H1 (cell line): ENCODE measurements around the gene KCTD19. TPM values are rescaled to one million over a fixed set of nuclear protein-coding genes. Genes with fewer than 3 reads are reported as not detected.

Experiments
- CTCF ChIA-PET: fragments of 300-600 bp; sonication (Branson Sonifier 250); formaldehyde crosslinking; loops from one replicate; lab custom pipeline; 2021; ENCODE audit not compliant: partially characterized antibody; lab: Charles Lee
- POLR2A ChIA-PET: fragments of 300-600 bp; sonication (Branson Sonifier 250); formaldehyde crosslinking; loops from one replicate; lab custom pipeline; 2021; ENCODE audit warnings: inconsistent platforms; ENCODE audit not compliant: partially characterized antibody; lab: Charles Lee
- DNase-seq, 2 experiments: peaks; one replicate each; pipeline versions ENCODE4 v3.0.0 to v3.0.0-alpha.2; 2010 to 2022; ENCODE audit warnings: low spot score in 2 of 2, low read depth in 1 of 2, mixed read lengths in 1 of 2
- FAIRE-seq: peaks from 2 replicates; lab custom pipeline; 2011; peaks lifted over from hg19 to GRCh38; lab: Jason Lieb, UNC
- H2AFZ ChIP-seq: 2 replicates; pipeline ENCODE4 v1.8.1; 2012; ENCODE audit warnings: low read length, inconsistent platforms
- H2AK5ac ChIP-seq: 2 replicates; pipeline ENCODE4 v1.6.1; 2013; ENCODE audit warnings: low read depth, low read length
- H2BK120ac ChIP-seq: replicated peaks from 2 replicates; pipeline ENCODE3; 2013; ENCODE audit warnings: low read depth, low read length, inconsistent platforms
- H2BK12ac ChIP-seq: 2 replicates; pipeline ENCODE4 v1.6.1; 2013; ENCODE audit warnings: low read depth, low read length
- H2BK15ac ChIP-seq: 2 replicates; pipeline ENCODE4 v1.6.1; 2013; ENCODE audit warnings: low read length
- H2BK20ac ChIP-seq: 2 replicates; pipeline ENCODE4 v1.6.1; 2013; ENCODE audit warnings: low read length
- H2BK5ac ChIP-seq: 2 replicates; pipeline ENCODE4 v1.6.1; 2013; ENCODE audit warnings: low read depth, low read length
- H3K14ac ChIP-seq: 2 replicates; pipeline ENCODE4 v1.6.1; 2013; ENCODE audit warnings: inconsistent platforms; ENCODE audit not compliant: insufficient read length
- H3K18ac ChIP-seq: 2 replicates; pipeline ENCODE4 v1.6.1; 2013; ENCODE audit warnings: low read length; ENCODE audit errors: extremely low read depth
- H3K23ac ChIP-seq: 2 replicates; pipeline ENCODE4 v1.6.1; 2013; ENCODE audit warnings: inconsistent platforms; ENCODE audit not compliant: insufficient read length
- H3K23me2 ChIP-seq: 2 replicates; pipeline ENCODE4 v1.6.1; 2013; ENCODE audit warnings: low read depth, low read length
- H3K27ac ChIP-seq: 2 replicates; pipeline ENCODE4 v1.6.1; 2011; ENCODE audit warnings: low read depth, low read length, inconsistent platforms
- H3K27me3 ChIP-seq, 4 experiments: replicated peaks in 1 of 4; 1 replicate in 1 of 4; 2 replicates in 3 of 4; pipeline versions ENCODE4 v1.6.1 to v1.8.1; 2011 to 2013; ENCODE audit warnings: low read length in 3 of 4, mild to moderate bottlenecking in 3 of 4, inconsistent platforms in 2 of 4, mixed read lengths in 2 of 4, moderate library complexity in 1 of 4; ENCODE audit not compliant: control insufficient read depth in 3 of 4, insufficient read depth in 3 of 4; ENCODE audit errors: extremely low read depth in 1 of 4
- H3K36me3 ChIP-seq, 4 experiments: 2 replicates each; pipeline versions ENCODE4 v1.6.1 to v1.8.1; 2011 to 2013; ENCODE audit warnings: mild to moderate bottlenecking in 4 of 4, low read length in 3 of 4, moderate library complexity in 2 of 4, control low read depth in 1 of 4, inconsistent platforms in 1 of 4; ENCODE audit not compliant: insufficient read depth in 4 of 4, control insufficient read depth in 2 of 4
- H3K4ac ChIP-seq: replicated peaks from 2 replicates; pipeline ENCODE3; 2013; ENCODE audit warnings: low read length, low read depth, mixed read lengths, inconsistent platforms; ENCODE audit not compliant: insufficient read length
- H3K4me1 ChIP-seq, 4 experiments: replicated peaks in 1 of 4; 1 replicate in 1 of 4; 2 replicates in 3 of 4; pipeline versions ENCODE4 v1.6.1 to v1.8.1; 2011 to 2013; ENCODE audit warnings: low read length in 3 of 4, inconsistent platforms in 2 of 4, mixed read lengths in 1 of 4; ENCODE audit not compliant: insufficient read depth in 4 of 4, control insufficient read depth in 3 of 4
- H3K4me2 ChIP-seq, 2 experiments: 2 replicates each; pipeline versions ENCODE4 v1.6.1 to v1.8.1; 2011 to 2013; ENCODE audit warnings: low read depth in 2 of 2, low read length in 2 of 2, control low read depth in 1 of 2, inconsistent platforms in 1 of 2, mild to moderate bottlenecking in 1 of 2; ENCODE audit not compliant: insufficient read depth in 1 of 2
- H3K4me3 ChIP-seq, 4 experiments: fragments of 200-600, 300-600 bp in 1 of 4; sonication (generic), shearing (Covaris generic), sonication (Bioruptor Twin) in 1 of 4; 2 replicates each; pipeline versions ENCODE4 v1.5.1 to v1.8.1; 2011 to 2016; ENCODE audit warnings: low read length in 4 of 4, low read depth in 3 of 4, control low read depth in 2 of 4, inconsistent platforms in 2 of 4, mild to moderate bottlenecking in 2 of 4, mixed read lengths in 1 of 4, moderate library complexity in 1 of 4; ENCODE audit not compliant: insufficient read depth in 2 of 4; ENCODE audit errors: extremely low read depth in 1 of 4
- H3K56ac ChIP-seq: replicated peaks from 2 replicates; pipeline ENCODE3; 2013; ENCODE audit warnings: low read depth, mild to moderate bottlenecking, mixed read lengths, low read length, inconsistent platforms; ENCODE audit not compliant: insufficient read length
- H3K79me1 ChIP-seq: 2 replicates; pipeline ENCODE4 v1.6.1; 2013; ENCODE audit warnings: low read depth, low read length, control low read depth
- H3K79me2 ChIP-seq, 2 experiments: 2 replicates each; pipeline versions ENCODE4 v1.6.1 to v1.8.1; 2012 to 2013; ENCODE audit warnings: low read length in 2 of 2, mild to moderate bottlenecking in 2 of 2, inconsistent platforms in 1 of 2; ENCODE audit not compliant: insufficient read depth in 2 of 2, control insufficient read depth in 1 of 2
- H3K9ac ChIP-seq, 4 experiments: replicated peaks in 1 of 4; 1 replicate in 1 of 4; 2 replicates in 3 of 4; pipeline versions ENCODE4 v1.6.1 to v1.8.1; 2011 to 2013; ENCODE audit warnings: low read depth in 3 of 4, low read length in 3 of 4, control low read depth in 2 of 4, mild to moderate bottlenecking in 2 of 4, moderate library complexity in 2 of 4, inconsistent platforms in 1 of 4; ENCODE audit errors: extremely low read depth in 1 of 4
- H3K9me3 ChIP-seq, 2 experiments: 2 replicates each; pipeline versions ENCODE4 v1.6.1 to v1.8.1; 2012 to 2013; ENCODE audit warnings: mild to moderate bottlenecking in 2 of 2, moderate library complexity in 2 of 2, control low read depth in 1 of 2, inconsistent platforms in 1 of 2, low read depth in 1 of 2, low read length in 1 of 2, mixed read lengths in 1 of 2; ENCODE audit not compliant: insufficient read depth in 2 of 2
- H4K20me1 ChIP-seq, 2 experiments: replicated peaks in 1 of 2; 2 replicates each; pipeline versions ENCODE3 to v1.8.1; 2011 to 2013; ENCODE audit warnings: inconsistent platforms in 2 of 2, low read length in 2 of 2, mild to moderate bottlenecking in 1 of 2; ENCODE audit not compliant: insufficient read depth in 2 of 2, control insufficient read depth in 1 of 2
- H4K5ac ChIP-seq: 2 replicates; pipeline ENCODE4 v1.6.1; 2013; ENCODE audit warnings: low read length, low read depth, mixed read lengths, inconsistent platforms; ENCODE audit not compliant: insufficient read length
- H4K8ac ChIP-seq: 2 replicates; pipeline ENCODE4 v1.8.0; 2013; ENCODE audit warnings: mild to moderate bottlenecking, moderate library complexity, low read length, inconsistent platforms; ENCODE audit not compliant: insufficient read depth; ENCODE audit errors: extremely low read depth
- H4K91ac ChIP-seq: replicated peaks from 2 replicates; pipeline ENCODE3; 2013; ENCODE audit warnings: low read length, mixed read lengths, inconsistent platforms; ENCODE audit not compliant: insufficient read length
- ASH2L ChIP-seq: fragments of 200-600, 300-600 bp; sonication (generic); IDR thresholded peaks from one replicate; pipeline ENCODE4 v1.7.1; 2017; ENCODE audit warnings: low read length
- BCL11A ChIP-seq, 2 experiments: IDR thresholded peaks; one replicate each; pipeline ENCODE4 v1.6.1; 2011; ENCODE audit warnings: low read depth in 2 of 2, low read length in 2 of 2, mild to moderate bottlenecking in 2 of 2
- CBX5 ChIP-seq: fragments of 300-800, 300-1000 bp; sonication (generic); IDR thresholded peaks from 2 replicates; pipeline ENCODE4 v1.7.1; 2016; ENCODE audit warnings: antibody characterized with exemption, low read length, low read depth
- CREB1 ChIP-seq: IDR thresholded peaks from 2 replicates; pipeline ENCODE4 v1.6.1; 2012; ENCODE audit warnings: inconsistent platforms
- E2F6 ChIP-seq: IDR thresholded peaks from 2 replicates; pipeline ENCODE4 v1.6.1; 2012; ENCODE audit warnings: inconsistent platforms
- EZH2 ChIP-seq: fragments of 200-600 bp; sonication (generic); IDR thresholded peaks from 2 replicates; pipeline ENCODE4 v1.7.1; 2012; ENCODE audit warnings: low read depth, mild to moderate bottlenecking, moderate library complexity, low read length, inconsistent platforms; ENCODE audit not compliant: severe bottlenecking
- FOSL1 ChIP-seq: IDR thresholded peaks from 2 replicates; pipeline ENCODE4 v1.6.1; 2011; ENCODE audit warnings: mild to moderate bottlenecking, low read depth, low read length, moderate library complexity; ENCODE audit not compliant: insufficient read depth
- KDM4A ChIP-seq: IDR thresholded peaks from one replicate; pipeline ENCODE4 v1.7.1; 2012; ENCODE audit warnings: low read depth, mild to moderate bottlenecking, moderate library complexity, low read length, inconsistent platforms; ENCODE audit not compliant: severe bottlenecking
- MAFK ChIP-seq: IDR thresholded peaks from 2 replicates; pipeline ENCODE4 v1.6.1; 2012; ENCODE audit warnings: low read depth, mild to moderate bottlenecking, improper control_type of control experiment, low read length
- NANOG ChIP-seq: IDR thresholded peaks from 2 replicates; pipeline ENCODE4 v1.6.1; 2011; ENCODE audit warnings: low read length, low read depth, mild to moderate bottlenecking, inconsistent platforms; ENCODE audit not compliant: insufficient read depth, poor library complexity, severe bottlenecking
- NRF1 ChIP-seq: IDR thresholded peaks from 2 replicates; pipeline ENCODE4 v1.6.1; 2011; ENCODE audit warnings: mild to moderate bottlenecking, low read depth, low read length, improper control_type of control experiment
- POU5F1 ChIP-seq: IDR thresholded peaks from 2 replicates; pipeline ENCODE4 v1.6.1; 2011; ENCODE audit warnings: low read depth, mild to moderate bottlenecking, low read length, moderate library complexity
- SAP30 ChIP-seq: fragments of 300-600 bp; sonication (generic); IDR thresholded peaks from 2 replicates; pipeline ENCODE4 v1.7.1; 2012; ENCODE audit warnings: low read length, moderate library complexity, mild to moderate bottlenecking, inconsistent platforms; ENCODE audit not compliant: insufficient read depth, insufficient replicate concordance
- SIN3A ChIP-seq, 2 experiments: IDR thresholded peaks in 1 of 2; conservative IDR thresholded peaks in 1 of 2; 2 replicates each; pipeline ENCODE4 v1.6.1; 2011 to 2012; ENCODE audit warnings: low read length in 2 of 2, improper control_type of control experiment in 1 of 2, low read depth in 1 of 2, mild to moderate bottlenecking in 1 of 2
- WGBS, 2 experiments: shearing (Covaris generic) in 1 of 2; methylation state at CpG; one replicate each; pipeline versions ENCODE4 v1.1.6 to v1.1.7; 2013 to 2015; ENCODE audit warnings: low lambda C conversion rate in 2 of 2, mixed read lengths in 2 of 2, inconsistent platforms in 1 of 2, low coverage in 1 of 2, missing lambda C conversion rate in 1 of 2; ENCODE audit not compliant: insufficient replicate concordance in 2 of 2, insufficient coverage in 1 of 2, insufficient read length in 1 of 2; ENCODE audit errors: extremely low coverage in 1 of 2, missing lambda C conversion rate in 1 of 2; 5-methylcytosine and 5-hydroxymethylcytosine counted together
- polyA plus RNA-seq, 7 experiments: library from polyadenylated mRNA; depleted of rRNA in 3 of 7; stranded (reverse) in 5 of 7; unstranded in 2 of 7; fragments of >200 nt in 5 of 7; fragments of 200-250 nt in 2 of 7; gene quantifications; 1 replicate in 5 of 7; 2 replicates in 1 of 7; 4 replicates in 1 of 7; pipeline versions ENCODE4 v1.2.1 to v1.2.3, GENCODE V29; 2011 to 2013; ENCODE audit warnings: missing spikeins in 2 of 7, mixed read lengths in 2 of 7
- total RNA-seq: library from RNA; stranded (reverse); fragmentation: NEBNext Ultra II Directional; extraction: Animal tissue kit (Norgen Biotek cat#: 25700); gene quantifications from 2 replicates; pipeline ENCODE4 v1.2.1, GENCODE V29; 2021

Gene KCTD19
- total and polyA plus RNA-seq, 2 of the 8 experiments (the other 6 are each of a cell fraction or from before 2014, with no cell fraction given): 0.06 to 0.24 TPM

- no peaks in the 10 kb centered on the region for H3K23me2 ChIP-seq
- no peak overlapping the region for H3K4ac ChIP-seq
- H4K5ac ChIP-seq: no peak overlapping the region
- H2BK5ac ChIP-seq: no peak overlapping the region
- no peaks in the 10 kb centered on the region for H3K9me3 ChIP-seq
- DNase-seq (no peak), FAIRE-seq (no peak)
- POLR2A ChIA-PET: no interaction called here
- no peaks in the 10 kb centered on the region for H3K4me1 ChIP-seq
- no peaks in the 10 kb centered on the region for H3K79me2 ChIP-seq
- no peak overlapping the region for H4K8ac ChIP-seq
- H4K20me1 ChIP-seq: no peaks in the 10 kb centered on the region
- H3K27me3 ChIP-seq: no peaks in the 10 kb centered on the region
- H3K23ac ChIP-seq: no peak overlapping the region
- CTCF ChIA-PET: no interaction called here
- H3K36me3 ChIP-seq: no peaks in the 10 kb centered on the region
- H2BK120ac ChIP-seq: no peak overlapping the region
- H3K56ac ChIP-seq: no peak overlapping the region
- no peak overlapping the region for H2AK5ac ChIP-seq
- no peak overlapping the region for H2BK12ac ChIP-seq
- H3K9ac ChIP-seq: no peak overlapping the region
- no peaks in the 10 kb centered on the region for H3K79me1 ChIP-seq
- no peak overlapping the region for H3K27ac ChIP-seq
- H3K4me2 ChIP-seq: no peak overlapping the region
- H3K18ac ChIP-seq: no peak overlapping the region
- no peak overlapping the region for H4K91ac ChIP-seq
- H2BK15ac ChIP-seq: no peak overlapping the region
- no peak overlapping the region for H3K4me3 ChIP-seq
- H3K14ac ChIP-seq: no peak overlapping the region
- WGBS, 2 experiments: 88% methylated on average over 4 of the region's 4 CpGs; no CpG with 5 or more reads in 1 of the 2 experiments
- no peak overlapping the region for H2AFZ ChIP-seq
- no peak overlapping the region for H2BK20ac ChIP-seq
- TF ChIP-seq NANOG (no peak), BCL11A (IDR thresholded peaks at IDR 0.05; ENCODE audit: low read depth in 2 of 2, low read length in 2 of 2) (no peak), CBX5 (no peak), E2F6 (no peak), ASH2L (no peak), MAFK (no peak), CREB1 (no peak), NRF1 (no peak), EZH2 (no peak), KDM4A (no peak), FOSL1 (no peak), POU5F1 (no peak), SAP30 (no peak), SIN3A (conservative IDR thresholded peaks at IDR 0.05 in 1 of 2, IDR thresholded peaks at IDR 0.05 in 1 of 2; ENCODE audit: low read depth in 1 of 2, low read length in 2 of 2) (no peak)
These were observed 16.1 kb upstream of the KCTD19 start for GRCh38 chr16:67342616-67343015.
